ENCODE data around the gene INAFM1. TPM values are rescaled to one million over a fixed set of nuclear protein-coding genes. Genes with fewer than 3 reads are reported as not detected.
A peak's percentile ranks its signal among the peaks of the same experiment; 100 is the strongest.

Gene INAFM1
- total and polyA plus RNA-seq, 9 of the 15 experiments (the other 6 are each of a cell fraction or from before 2014, with no cell fraction given): 0.71 to 30.9 (median 3.1) TPM

DNA sequence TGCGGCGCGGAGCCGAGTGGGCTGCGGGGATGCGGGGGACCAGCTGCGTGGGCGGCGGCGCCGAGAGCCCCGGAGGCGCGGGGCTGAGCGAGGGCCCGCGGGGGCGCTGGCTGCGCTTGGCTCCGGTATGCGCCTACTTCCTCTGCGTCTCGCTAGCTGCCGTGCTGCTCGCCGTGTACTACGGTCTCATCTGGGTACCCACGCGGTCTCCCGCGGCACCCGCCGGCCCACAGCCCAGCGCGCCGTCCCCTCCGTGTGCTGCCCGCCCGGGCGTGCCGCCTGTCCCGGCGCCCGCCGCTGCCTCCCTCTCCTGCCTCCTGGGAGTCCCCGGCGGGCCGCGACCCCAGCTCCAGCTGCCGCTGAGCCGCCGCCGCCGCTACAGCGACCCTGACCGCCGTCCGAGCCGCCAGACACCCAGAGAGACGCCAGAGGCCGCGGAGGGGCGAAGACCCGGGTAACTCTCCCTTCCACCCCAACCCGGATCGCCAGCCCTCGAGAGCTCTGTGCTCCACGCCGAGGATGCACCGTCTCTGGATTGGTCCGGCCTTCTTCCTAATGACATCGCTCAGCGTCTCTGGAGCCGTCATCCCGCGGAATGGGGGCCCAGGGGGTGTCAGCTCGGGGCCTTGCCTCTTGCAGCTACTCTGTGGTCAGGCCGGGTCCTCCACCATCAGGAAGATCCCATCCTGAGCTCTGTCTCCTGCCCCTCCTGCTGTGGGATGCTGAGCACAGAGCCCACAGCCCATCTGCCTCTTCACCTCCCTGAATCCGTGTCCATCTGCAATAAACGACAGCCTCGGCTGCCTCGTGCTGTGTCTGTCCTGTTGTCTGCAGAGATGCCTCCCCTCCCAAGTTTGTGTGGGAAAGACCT lies 441 bp downstream of the INAFM1 start (continued):
- TF ChIP-seq, protein P1, sequence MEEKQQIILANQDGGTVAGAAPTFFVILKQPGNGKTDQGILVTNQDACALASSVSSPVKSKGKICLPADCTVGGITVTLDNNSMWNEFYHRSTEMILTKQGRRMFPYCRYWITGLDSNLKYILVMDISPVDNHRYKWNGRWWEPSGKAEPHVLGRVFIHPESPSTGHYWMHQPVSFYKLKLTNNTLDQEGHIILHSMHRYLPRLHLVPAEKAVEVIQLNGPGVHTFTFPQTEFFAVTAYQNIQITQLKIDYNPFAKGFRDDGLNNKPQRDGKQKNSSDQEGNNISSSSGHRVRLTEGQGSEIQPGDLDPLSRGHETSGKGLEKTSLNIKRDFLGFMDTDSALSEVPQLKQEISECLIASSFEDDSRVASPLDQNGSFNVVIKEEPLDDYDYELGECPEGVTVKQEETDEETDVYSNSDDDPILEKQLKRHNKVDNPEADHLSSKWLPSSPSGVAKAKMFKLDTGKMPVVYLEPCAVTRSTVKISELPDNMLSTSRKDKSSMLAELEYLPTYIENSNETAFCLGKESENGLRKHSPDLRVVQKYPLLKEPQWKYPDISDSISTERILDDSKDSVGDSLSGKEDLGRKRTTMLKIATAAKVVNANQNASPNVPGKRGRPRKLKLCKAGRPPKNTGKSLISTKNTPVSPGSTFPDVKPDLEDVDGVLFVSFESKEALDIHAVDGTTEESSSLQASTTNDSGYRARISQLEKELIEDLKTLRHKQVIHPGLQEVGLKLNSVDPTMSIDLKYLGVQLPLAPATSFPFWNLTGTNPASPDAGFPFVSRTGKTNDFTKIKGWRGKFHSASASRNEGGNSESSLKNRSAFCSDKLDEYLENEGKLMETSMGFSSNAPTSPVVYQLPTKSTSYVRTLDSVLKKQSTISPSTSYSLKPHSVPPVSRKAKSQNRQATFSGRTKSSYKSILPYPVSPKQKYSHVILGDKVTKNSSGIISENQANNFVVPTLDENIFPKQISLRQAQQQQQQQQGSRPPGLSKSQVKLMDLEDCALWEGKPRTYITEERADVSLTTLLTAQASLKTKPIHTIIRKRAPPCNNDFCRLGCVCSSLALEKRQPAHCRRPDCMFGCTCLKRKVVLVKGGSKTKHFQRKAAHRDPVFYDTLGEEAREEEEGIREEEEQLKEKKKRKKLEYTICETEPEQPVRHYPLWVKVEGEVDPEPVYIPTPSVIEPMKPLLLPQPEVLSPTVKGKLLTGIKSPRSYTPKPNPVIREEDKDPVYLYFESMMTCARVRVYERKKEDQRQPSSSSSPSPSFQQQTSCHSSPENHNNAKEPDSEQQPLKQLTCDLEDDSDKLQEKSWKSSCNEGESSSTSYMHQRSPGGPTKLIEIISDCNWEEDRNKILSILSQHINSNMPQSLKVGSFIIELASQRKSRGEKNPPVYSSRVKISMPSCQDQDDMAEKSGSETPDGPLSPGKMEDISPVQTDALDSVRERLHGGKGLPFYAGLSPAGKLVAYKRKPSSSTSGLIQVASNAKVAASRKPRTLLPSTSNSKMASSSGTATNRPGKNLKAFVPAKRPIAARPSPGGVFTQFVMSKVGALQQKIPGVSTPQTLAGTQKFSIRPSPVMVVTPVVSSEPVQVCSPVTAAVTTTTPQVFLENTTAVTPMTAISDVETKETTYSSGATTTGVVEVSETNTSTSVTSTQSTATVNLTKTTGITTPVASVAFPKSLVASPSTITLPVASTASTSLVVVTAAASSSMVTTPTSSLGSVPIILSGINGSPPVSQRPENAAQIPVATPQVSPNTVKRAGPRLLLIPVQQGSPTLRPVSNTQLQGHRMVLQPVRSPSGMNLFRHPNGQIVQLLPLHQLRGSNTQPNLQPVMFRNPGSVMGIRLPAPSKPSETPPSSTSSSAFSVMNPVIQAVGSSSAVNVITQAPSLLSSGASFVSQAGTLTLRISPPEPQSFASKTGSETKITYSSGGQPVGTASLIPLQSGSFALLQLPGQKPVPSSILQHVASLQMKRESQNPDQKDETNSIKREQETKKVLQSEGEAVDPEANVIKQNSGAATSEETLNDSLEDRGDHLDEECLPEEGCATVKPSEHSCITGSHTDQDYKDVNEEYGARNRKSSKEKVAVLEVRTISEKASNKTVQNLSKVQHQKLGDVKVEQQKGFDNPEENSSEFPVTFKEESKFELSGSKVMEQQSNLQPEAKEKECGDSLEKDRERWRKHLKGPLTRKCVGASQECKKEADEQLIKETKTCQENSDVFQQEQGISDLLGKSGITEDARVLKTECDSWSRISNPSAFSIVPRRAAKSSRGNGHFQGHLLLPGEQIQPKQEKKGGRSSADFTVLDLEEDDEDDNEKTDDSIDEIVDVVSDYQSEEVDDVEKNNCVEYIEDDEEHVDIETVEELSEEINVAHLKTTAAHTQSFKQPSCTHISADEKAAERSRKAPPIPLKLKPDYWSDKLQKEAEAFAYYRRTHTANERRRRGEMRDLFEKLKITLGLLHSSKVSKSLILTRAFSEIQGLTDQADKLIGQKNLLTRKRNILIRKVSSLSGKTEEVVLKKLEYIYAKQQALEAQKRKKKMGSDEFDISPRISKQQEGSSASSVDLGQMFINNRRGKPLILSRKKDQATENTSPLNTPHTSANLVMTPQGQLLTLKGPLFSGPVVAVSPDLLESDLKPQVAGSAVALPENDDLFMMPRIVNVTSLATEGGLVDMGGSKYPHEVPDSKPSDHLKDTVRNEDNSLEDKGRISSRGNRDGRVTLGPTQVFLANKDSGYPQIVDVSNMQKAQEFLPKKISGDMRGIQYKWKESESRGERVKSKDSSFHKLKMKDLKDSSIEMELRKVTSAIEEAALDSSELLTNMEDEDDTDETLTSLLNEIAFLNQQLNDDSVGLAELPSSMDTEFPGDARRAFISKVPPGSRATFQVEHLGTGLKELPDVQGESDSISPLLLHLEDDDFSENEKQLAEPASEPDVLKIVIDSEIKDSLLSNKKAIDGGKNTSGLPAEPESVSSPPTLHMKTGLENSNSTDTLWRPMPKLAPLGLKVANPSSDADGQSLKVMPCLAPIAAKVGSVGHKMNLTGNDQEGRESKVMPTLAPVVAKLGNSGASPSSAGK (IDR thresholded peaks at IDR 0.05): peak; percentile 60
- TF ChIP-seq, protein P2, sequence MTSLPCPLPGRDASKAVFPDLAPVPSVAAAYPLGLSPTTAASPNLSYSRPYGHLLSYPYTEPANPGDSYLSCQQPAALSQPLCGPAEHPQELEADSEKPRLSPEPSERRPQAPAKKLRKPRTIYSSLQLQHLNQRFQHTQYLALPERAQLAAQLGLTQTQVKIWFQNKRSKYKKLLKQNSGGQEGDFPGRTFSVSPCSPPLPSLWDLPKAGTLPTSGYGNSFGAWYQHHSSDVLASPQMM (CRISPR knock-in tag; IDR thresholded peaks at IDR 0.05): no peak
- TF ChIP-seq POLR2G (IDR thresholded peaks at IDR 0.05; ENCODE audit: low read depth, low read length) (peak; percentile 79), SAP30 (IDR thresholded peaks at IDR 0.05; ENCODE audit: borderline replicate concordance, insufficient read depth, low read depth, low read length, poor library complexity, severe bottlenecking) (peak; percentile 34), CXXC5 (CRISPR knock-in tag; IDR thresholded peaks at IDR 0.05) (peak; percentile 68), RBM22 (IDR thresholded peaks at IDR 0.05; ENCODE audit: low read depth, low read length, poor library complexity, severe bottlenecking) (peak; percentile 86), TAF1 (IDR thresholded peaks at IDR 0.05; ENCODE audit: control insufficient read depth, extremely low read depth, insufficient read depth, low read length, severe bottlenecking) (peak; percentile 25), HMGN3 (IDR thresholded peaks at IDR 0.05; ENCODE audit: borderline replicate concordance, extremely low read depth, insufficient read length, low read depth, low read length) (peak; percentile 63)
- TF ChIP-seq, protein P3, sequence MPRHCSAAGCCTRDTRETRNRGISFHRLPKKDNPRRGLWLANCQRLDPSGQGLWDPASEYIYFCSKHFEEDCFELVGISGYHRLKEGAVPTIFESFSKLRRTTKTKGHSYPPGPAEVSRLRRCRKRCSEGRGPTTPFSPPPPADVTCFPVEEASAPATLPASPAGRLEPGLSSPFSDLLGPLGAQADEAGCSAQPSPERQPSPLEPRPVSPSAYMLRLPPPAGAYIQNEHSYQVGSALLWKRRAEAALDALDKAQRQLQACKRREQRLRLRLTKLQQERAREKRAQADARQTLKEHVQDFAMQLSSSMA (CRISPR knock-in tag; IDR thresholded peaks at IDR 0.05): no peak
- TF ChIP-seq, protein P4, sequence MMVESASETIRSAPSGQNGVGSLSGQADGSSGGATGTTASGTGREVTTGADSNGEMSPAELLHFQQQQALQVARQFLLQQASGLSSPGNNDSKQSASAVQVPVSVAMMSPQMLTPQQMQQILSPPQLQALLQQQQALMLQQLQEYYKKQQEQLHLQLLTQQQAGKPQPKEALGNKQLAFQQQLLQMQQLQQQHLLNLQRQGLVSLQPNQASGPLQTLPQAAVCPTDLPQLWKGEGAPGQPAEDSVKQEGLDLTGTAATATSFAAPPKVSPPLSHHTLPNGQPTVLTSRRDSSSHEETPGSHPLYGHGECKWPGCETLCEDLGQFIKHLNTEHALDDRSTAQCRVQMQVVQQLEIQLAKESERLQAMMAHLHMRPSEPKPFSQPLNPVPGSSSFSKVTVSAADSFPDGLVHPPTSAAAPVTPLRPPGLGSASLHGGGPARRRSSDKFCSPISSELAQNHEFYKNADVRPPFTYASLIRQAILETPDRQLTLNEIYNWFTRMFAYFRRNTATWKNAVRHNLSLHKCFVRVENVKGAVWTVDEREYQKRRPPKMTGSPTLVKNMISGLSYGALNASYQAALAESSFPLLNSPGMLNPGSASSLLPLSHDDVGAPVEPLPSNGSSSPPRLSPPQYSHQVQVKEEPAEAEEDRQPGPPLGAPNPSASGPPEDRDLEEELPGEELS (CRISPR knock-in tag; IDR thresholded peaks at IDR 0.05; ENCODE audit: borderline replicate concordance): 0 out of 2 replicates have a peak, but pooled peaks have one; percentile 19

Data from K562 (cell line).